CD4-positive, alpha-beta T cell treated with Interleukin-10 for 1 hour (primary cell): ENCODE results near the gene PDCD4.
"Not testable (repeated sequence)": the region's sequence is repeated elsewhere in the genome, so short reads cannot be mapped to it uniquely, and the experiment has no call there.

Source experiments
- DNase-seq: peaks from one replicate; pipeline ENCODE4 v3.0.0-alpha.2; 2020

PDCD4 gene

GRCh38 chr10:110892602-110893288, 21.0 kb downstream of the PDCD4 start:
- DNase-seq, result no peak

GRCh38 chr10:110893559-110894179, 21.9 kb downstream of the PDCD4 start:
- DNase-seq, result peak; percentile 76

- no peak for DNase-seq
These were observed 25.5 kb downstream of the PDCD4 start for GRCh38 chr10:110897184-110897583.

- DNase-seq, result no peak
These were observed 26.7 kb downstream of the PDCD4 start for GRCh38 chr10:110898391-110898790.

GRCh38 chr10:110900983-110901382, 29.3 kb downstream of the PDCD4 start:
- DNase-seq, result no peak

- DNase-seq, result no peak
These were observed 30.5 kb downstream of the PDCD4 start for GRCh38 chr10:110901954-110902819.

- no peak for DNase-seq
These were observed 31.9 kb downstream of the PDCD4 start for GRCh38 chr10:110903280-110904278.

GRCh38 chr10:110910138-110910537, 38.4 kb downstream of the PDCD4 start:
- DNase-seq, result no peak

- DNase-seq, result no peak
These were observed 40.6 kb downstream of the PDCD4 start for GRCh38 chr10:110912374-110912773.

- DNase-seq, result no peak
These were observed 42.7 kb downstream of the PDCD4 start for GRCh38 chr10:110914431-110914830.

- DNase-seq, result no peak
These were observed 43.3 kb downstream of the PDCD4 start for GRCh38 chr10:110915035-110915434.

GRCh38 chr10:110915600-110915999, 43.9 kb downstream of the PDCD4 start:
- not testable (repeated sequence) for DNase-seq

- DNase-seq, result no peak
These were observed 45.0 kb downstream of the PDCD4 start for GRCh38 chr10:110916554-110917346.

GRCh38 chr10:110918269-110918642, 46.5 kb downstream of the PDCD4 start:
- DNase-seq, result peak; percentile 90

- DNase-seq, result no peak
These were observed 47.1 kb downstream of the PDCD4 start, which contains the start of gene BBIP1 for GRCh38 chr10:110918643-110919348. Gene BBIP1, minus strand, starts transcription at chr10:110919180. Its CDS starts 1,023 bp downstream, at chr10:110918157.

GRCh38 chr10:110919349-110919931, 47.7 kb downstream of the PDCD4 start, which contains the start of gene SHOC2:
Gene SHOC2, plus strand, starts transcription at chr10:110919604. Its CDS starts 44,755 bp downstream, at chr10:110964359.
- peak; percentile 100 for DNase-seq

- peak; percentile 18 for DNase-seq
These were observed 48.5 kb downstream of the PDCD4 start for GRCh38 chr10:110919971-110920881.

- no peak for DNase-seq
These were observed 52.2 kb downstream of the PDCD4 start for GRCh38 chr10:110923856-110924493.

GRCh38 chr10:110927461-110927860, 55.7 kb downstream of the PDCD4 start:
- no peak for DNase-seq
